H1 (cell line): ENCODE results near the gene ATR. TPM values are rescaled to one million over a fixed set of nuclear protein-coding genes. Genes with fewer than 3 reads are reported as not detected.
A peak's percentile ranks its signal among the peaks of the same experiment; 100 is the strongest.

Experiments used
- CHD2 ChIP-seq: IDR thresholded peaks from 2 replicates; pipeline ENCODE4 v1.6.1; 2012; ENCODE audit warnings: low read length, improper control_type of control experiment
- CHD7 ChIP-seq: fragments of 300-600 bp; sonication (generic); IDR thresholded peaks from 2 replicates; pipeline ENCODE4 v1.7.1; 2012; ENCODE audit warnings: low read length, moderate library complexity, mild to moderate bottlenecking, inconsistent platforms; ENCODE audit not compliant: insufficient replicate concordance
- FOSL1 ChIP-seq: IDR thresholded peaks from 2 replicates; pipeline ENCODE4 v1.6.1; 2011; ENCODE audit warnings: mild to moderate bottlenecking, low read depth, low read length, moderate library complexity; ENCODE audit not compliant: insufficient read depth
- KDM1A ChIP-seq: fragments of 200-600, 300-600 bp; sonication (generic); IDR thresholded peaks from 2 replicates; pipeline ENCODE4 v1.7.1; 2016; ENCODE audit warnings: mild to moderate bottlenecking, low read length, borderline replicate concordance
- KDM4A ChIP-seq: IDR thresholded peaks from one replicate; pipeline ENCODE4 v1.7.1; 2012; ENCODE audit warnings: low read depth, mild to moderate bottlenecking, moderate library complexity, low read length, inconsistent platforms; ENCODE audit not compliant: severe bottlenecking
- POLR2AphosphoS5 ChIP-seq: IDR thresholded peaks from 2 replicates; pipeline ENCODE4 v1.6.1; 2011; ENCODE audit warnings: low read depth, low read length
- RXRA ChIP-seq: IDR thresholded peaks from 2 replicates; pipeline ENCODE4 v1.6.1; 2011; ENCODE audit warnings: low read depth, mild to moderate bottlenecking, low read length, moderate library complexity; ENCODE audit not compliant: insufficient read depth
- SUZ12 ChIP-seq: fragments of 200-600 bp; sonication (generic); IDR thresholded peaks from 2 replicates; pipeline ENCODE4 v1.6.1; 2012; ENCODE audit warnings: mild to moderate bottlenecking, inconsistent platforms, low read length, moderate library complexity, mixed read lengths
- TAF1 ChIP-seq: IDR thresholded peaks from 2 replicates; pipeline ENCODE4 v1.6.1; 2011; ENCODE audit warnings: mild to moderate bottlenecking, low read depth, low read length
- TBP ChIP-seq: IDR thresholded peaks from 2 replicates; pipeline ENCODE4 v1.6.1; 2011; ENCODE audit warnings: low read depth, low read length, improper control_type of control experiment
- TEAD4 ChIP-seq: IDR thresholded peaks from 2 replicates; pipeline ENCODE4 v1.6.1; 2012; ENCODE audit warnings: low read depth, low read length, inconsistent platforms, mixed read lengths
- polyA plus RNA-seq, 7 experiments: library from polyadenylated mRNA; depleted of rRNA in 3 of 7; stranded (reverse) in 5 of 7; unstranded in 2 of 7; fragments of >200 nt in 5 of 7; fragments of 200-250 nt in 2 of 7; gene quantifications; 1 replicate in 5 of 7; 2 replicates in 1 of 7; 4 replicates in 1 of 7; pipeline versions ENCODE4 v1.2.1 to v1.2.3, GENCODE V29; 2011 to 2013; ENCODE audit warnings: missing spikeins in 2 of 7, mixed read lengths in 2 of 7
- total RNA-seq: library from RNA; stranded (reverse); fragmentation: NEBNext Ultra II Directional; extraction: Animal tissue kit (Norgen Biotek cat#: 25700); gene quantifications from 2 replicates; pipeline ENCODE4 v1.2.1, GENCODE V29; 2021

ATR gene
- total and polyA plus RNA-seq, 2 of the 8 experiments (the other 6 are each of a cell fraction or from before 2014, with no cell fraction given): 8.4 to 23.2 TPM

DNA sequence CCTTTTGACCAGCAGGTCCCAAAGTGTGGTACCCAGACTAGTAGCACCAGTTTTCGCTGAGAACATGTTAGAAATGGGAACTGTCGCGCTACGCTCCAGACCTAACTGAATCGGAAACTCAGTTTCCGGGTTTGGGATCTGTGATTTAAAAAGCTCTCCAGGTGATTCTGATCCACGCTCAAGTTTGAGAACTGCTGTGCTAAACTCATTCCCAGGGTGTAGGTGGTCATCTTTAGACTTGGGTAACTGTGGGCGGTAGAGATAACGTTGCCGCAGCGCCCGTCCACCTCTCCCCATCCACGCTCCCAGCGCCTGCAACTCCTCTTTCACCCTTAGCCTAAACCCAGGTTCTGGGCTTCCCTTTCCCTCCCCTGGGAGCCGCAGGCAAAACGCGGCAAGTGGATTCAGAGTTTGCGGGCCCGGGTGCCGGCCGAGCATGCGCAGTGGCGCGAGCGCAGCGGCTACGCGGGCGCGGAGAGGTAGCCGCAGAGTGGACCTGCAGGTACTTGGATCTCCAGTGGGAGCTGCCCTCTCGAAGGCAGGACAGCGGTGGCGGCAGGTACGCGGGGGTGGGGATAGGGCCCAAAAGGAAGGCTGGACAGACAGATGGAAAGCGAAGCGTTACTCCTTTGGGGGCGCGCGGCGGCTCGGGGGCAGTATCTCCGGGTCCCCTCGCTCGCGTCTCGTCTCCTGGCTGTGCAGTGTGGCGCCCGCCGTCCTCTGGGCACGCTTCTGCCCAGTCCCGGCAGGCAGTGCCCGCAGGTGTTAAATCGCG lies 17.6 kb upstream of the ATR start, which contains the start of gene PLS1 (continued):
- TF ChIP-seq CHD7: peak; percentile 23
- peak; percentile 83 for TF ChIP-seq TBP
- peak; percentile 65; the same call in 1 of the 2 replicates for TF ChIP-seq KDM1A
- TF ChIP-seq KDM4A: peak; percentile 98
- TF ChIP-seq FOSL1: no peak
- TF ChIP-seq RXRA: no peak
- no peak for TF ChIP-seq CHD2
- TF ChIP-seq POLR2AphosphoS5: peak; percentile 88
- TF ChIP-seq SUZ12: no peak
- peak; percentile 88 for TF ChIP-seq TAF1
- no peak for TF ChIP-seq TEAD4
